Colonic mucosa (tissue), 4 donors: Measurements from ENCODE around the gene SERINC3. TPM values are rescaled to one million over a fixed set of nuclear protein-coding genes. Genes with fewer than 3 reads are reported as not detected.

ENCODE experiments used
- DNase-seq: peaks from one replicate; pipeline ENCODE4 v3.0.0-alpha.2; 2020
- H3K27ac ChIP-seq: fragments of 200-600 bp; one replicate; pipeline ENCODE4 v1.8.0; 2021
- H3K27me3 ChIP-seq: fragments of 200-600 bp; one replicate; pipeline ENCODE4 v1.8.0; 2021
- H3K36me3 ChIP-seq: fragments of 200-600 bp; one replicate; pipeline ENCODE4 v1.8.0; 2021
- H3K4me1 ChIP-seq: fragments of 200-600 bp; one replicate; pipeline ENCODE4 v1.8.0; 2021; ENCODE audit warnings: mild to moderate bottlenecking
- H3K4me3 ChIP-seq: fragments of 200-600 bp; one replicate; pipeline ENCODE4 v1.8.0; 2021
- H3K9ac ChIP-seq, 2 donors: one replicate each; pipeline ENCODE4 v1.7.0; 2013; ENCODE audit warnings: control low read depth in 2 of 2, low read depth in 2 of 2, low read length in 2 of 2
- H3K9me3 ChIP-seq: fragments of 200-600 bp; one replicate; pipeline ENCODE4 v1.8.0; 2021
- intact Hi-C: fragments of 100-400 bp; cut with DNase I; formaldehyde crosslinking; loops from one replicate; pipeline ENCODE4 v1.14.1; 2022
- total RNA-seq, 2 donors: library from RNA; stranded (reverse); fragmentation: NEBNext Ultra II Directional in 1 of 2; extraction: Animal tissue kit (Norgen Biotek cat#: 25700) in 1 of 2; gene quantifications; one replicate each; pipeline ENCODE4 v1.2.1, GENCODE V29; 2021
- TF ChIP-seq, protein P1 (sequence below): fragments of 200-600 bp; IDR thresholded peaks from one replicate; pipeline ENCODE4 v1.8.0; 2022; ENCODE audit warnings: antibody characterized with exemption, mild to moderate bottlenecking
- donor health status: healthy.
- donor health status: DM: no; HTN: no; CAD: no.
- donor health status: DM: no; HTN: no; CAD: no.

The SERINC3 gene
- total RNA-seq, 2 donors from 2014 or later, result 82.8 to 121 TPM

DNA sequence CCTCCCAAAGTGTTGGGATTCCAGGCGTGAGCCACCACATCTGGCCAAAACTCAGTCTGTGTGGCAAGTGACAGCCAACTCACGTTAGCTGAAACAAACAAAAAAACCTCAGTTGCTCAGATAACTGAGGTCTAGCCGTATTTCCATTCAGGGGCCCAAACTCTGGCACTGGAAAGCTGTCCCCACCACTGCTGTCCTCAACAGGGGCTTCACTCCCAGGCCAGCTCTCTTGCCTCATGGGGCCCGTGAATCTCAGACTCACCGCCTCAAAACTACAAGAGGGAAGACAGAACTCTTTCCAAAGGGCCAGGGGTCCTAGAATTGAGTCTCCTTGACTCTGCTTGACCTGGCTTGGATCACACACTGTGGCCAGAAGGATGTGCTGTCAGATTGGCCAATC lies 38.8 kb downstream of the SERINC3 start:
- Histone ChIP-seq H3K27ac (no peak overlapping the region), H3K27me3 (no peaks in the 10 kb centered on the region), H3K9me3 (no peaks in the 10 kb centered on the region), H3K36me3 (no peaks in the 10 kb centered on the region), H3K4me1 (no peaks in the 10 kb centered on the region), H3K9ac (no peak overlapping the region), H3K4me3 (no peak overlapping the region)
- intact Hi-C loops, result no loop called here
- TF ChIP-seq, protein P1, sequence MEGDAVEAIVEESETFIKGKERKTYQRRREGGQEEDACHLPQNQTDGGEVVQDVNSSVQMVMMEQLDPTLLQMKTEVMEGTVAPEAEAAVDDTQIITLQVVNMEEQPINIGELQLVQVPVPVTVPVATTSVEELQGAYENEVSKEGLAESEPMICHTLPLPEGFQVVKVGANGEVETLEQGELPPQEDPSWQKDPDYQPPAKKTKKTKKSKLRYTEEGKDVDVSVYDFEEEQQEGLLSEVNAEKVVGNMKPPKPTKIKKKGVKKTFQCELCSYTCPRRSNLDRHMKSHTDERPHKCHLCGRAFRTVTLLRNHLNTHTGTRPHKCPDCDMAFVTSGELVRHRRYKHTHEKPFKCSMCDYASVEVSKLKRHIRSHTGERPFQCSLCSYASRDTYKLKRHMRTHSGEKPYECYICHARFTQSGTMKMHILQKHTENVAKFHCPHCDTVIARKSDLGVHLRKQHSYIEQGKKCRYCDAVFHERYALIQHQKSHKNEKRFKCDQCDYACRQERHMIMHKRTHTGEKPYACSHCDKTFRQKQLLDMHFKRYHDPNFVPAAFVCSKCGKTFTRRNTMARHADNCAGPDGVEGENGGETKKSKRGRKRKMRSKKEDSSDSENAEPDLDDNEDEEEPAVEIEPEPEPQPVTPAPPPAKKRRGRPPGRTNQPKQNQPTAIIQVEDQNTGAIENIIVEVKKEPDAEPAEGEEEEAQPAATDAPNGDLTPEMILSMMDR, result no peak
- DNase-seq, result no peak

DNA sequence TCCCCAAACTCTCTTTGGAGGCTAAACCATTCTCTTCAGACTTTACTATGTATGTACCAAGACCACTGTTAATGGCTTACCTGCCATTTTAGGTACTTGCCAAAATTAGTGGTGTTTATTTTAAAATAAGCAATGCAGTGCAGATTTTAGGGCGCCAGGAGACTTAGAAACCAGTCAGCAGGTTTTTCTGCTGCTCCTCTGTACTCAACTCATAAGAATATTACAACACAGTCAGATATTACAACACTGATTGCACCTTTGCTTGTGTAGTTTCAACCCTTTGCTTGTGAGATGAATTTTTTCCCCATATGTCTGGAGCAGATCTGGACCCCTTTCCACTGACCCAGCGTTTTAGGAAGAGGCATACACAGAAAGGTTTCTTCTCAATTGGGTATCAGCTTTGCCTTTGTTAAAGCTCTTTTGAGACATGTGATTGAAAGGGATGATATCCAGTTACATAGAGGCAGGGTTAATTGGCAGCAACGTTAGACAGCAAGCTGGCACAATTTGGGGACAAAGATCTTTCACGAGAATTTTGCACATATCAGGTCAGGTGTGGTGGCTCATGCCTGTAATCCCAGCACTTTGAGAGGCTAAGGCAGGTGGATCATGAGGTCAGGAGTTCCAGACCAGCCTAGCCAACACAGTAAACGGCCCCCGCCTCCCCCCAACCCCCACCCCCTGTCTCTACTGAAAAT lies 40.0 kb downstream of the SERINC3 start:
- Histone ChIP-seq H3K4me3 (no peak overlapping the region), H3K27ac (no peak overlapping the region), H3K9me3 (no peaks in the 10 kb centered on the region), H3K36me3 (no peaks in the 10 kb centered on the region), H3K9ac (no peak overlapping the region), H3K4me1 (no peaks in the 10 kb centered on the region), H3K27me3 (no peaks in the 10 kb centered on the region)
- intact Hi-C loops, result no loop called here
- DNase-seq, result no peak
- TF ChIP-seq, protein P1, result no peak

DNA sequence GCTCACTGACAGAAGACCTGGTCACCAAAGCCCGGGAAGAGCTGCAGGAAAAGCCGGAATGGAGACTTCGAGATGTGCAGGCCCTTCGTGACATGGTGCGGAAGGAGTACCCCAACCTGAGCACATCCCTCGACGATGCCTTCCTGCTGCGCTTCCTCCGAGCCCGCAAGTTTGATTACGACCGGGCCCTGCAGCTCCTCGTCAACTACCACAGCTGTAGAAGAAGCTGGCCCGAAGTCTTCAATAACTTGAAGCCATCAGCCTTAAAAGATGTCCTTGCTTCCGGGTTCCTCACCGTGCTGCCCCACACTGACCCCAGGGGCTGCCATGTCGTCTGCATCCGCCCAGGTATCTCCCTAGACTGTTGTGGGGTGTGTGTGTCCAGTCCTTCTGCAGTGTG lies 41.8 kb downstream of the SERINC3 start:
- H3K27ac ChIP-seq, result no peak overlapping the region
- no peaks in the 10 kb centered on the region for H3K27me3 ChIP-seq
- TF ChIP-seq, protein P1, result no peak
- H3K9me3 ChIP-seq, result no peaks in the 10 kb centered on the region
- H3K36me3 ChIP-seq, result no peaks in the 10 kb centered on the region
- intact Hi-C loops, result no loop called here
- no peak overlapping the region for H3K4me3 ChIP-seq
- no peaks in the 10 kb centered on the region for H3K4me1 ChIP-seq
- H3K9ac ChIP-seq, result no peak overlapping the region
- no peak for DNase-seq

DNA sequence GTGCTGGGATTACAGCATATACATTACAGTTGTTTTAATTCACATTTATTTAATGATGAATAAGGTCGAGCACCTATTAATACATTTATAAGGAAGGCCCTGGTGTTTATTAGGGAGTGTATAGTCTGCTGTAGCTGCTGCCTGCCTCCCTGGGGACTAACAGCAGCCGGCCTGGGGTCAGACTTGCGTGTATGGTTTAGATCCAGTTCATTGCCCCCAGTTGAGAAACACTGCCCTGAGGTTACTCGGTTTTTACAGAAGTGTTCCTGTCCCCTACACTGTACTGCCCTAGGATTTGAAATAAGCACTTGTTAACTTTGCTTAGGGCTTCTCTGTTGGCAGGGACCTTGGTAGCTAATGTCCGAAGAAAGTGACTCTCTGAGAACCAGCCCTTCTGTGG lies 42.2 kb downstream of the SERINC3 start:
- TF ChIP-seq, protein P1, result no peak
- H3K27ac ChIP-seq, result no peak overlapping the region
- no peaks in the 10 kb centered on the region for H3K4me1 ChIP-seq
- no peak for DNase-seq
- no peak overlapping the region for H3K9ac ChIP-seq
- H3K9me3 ChIP-seq, result no peaks in the 10 kb centered on the region
- no peaks in the 10 kb centered on the region for H3K36me3 ChIP-seq
- intact Hi-C loops, result loop anchor here (5.0 kb wide), 1 partner anchor 38 kb away; no protein-coding TSS in a partner anchor
- no peaks in the 10 kb centered on the region for H3K27me3 ChIP-seq
- H3K4me3 ChIP-seq, result no peak overlapping the region

DNA sequence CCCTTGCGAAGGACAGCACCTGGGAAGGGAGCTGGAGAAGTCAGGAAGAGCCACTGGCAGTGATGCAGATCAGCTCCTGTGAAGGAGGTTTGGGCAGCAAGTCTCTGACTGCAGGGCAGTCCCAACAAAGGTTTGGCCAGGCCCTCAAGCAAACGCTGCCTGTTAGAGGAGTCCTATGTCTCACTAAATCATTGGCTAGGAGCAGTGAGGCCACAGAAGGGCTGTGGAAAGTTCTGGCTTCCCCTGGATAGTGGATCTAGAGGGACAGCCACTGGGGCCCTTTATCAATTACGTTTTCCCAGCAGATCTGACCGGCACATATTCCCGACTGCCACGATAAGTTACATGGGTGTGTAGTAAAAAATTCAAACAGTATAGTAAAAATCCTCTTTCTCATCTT lies 43.7 kb downstream of the SERINC3 start:
- H3K4me1 ChIP-seq, result no peaks in the 10 kb centered on the region
- H3K4me3 ChIP-seq, result no peak overlapping the region
- H3K27me3 ChIP-seq, result no peaks in the 10 kb centered on the region
- no peak for DNase-seq
- intact Hi-C loops, result loop anchor here (5.0 kb wide), 1 partner anchor 39 kb away; no protein-coding TSS in a partner anchor
- TF ChIP-seq, protein P1, result no peak
- H3K36me3 ChIP-seq, result no peaks in the 10 kb centered on the region
- H3K27ac ChIP-seq, result no peak overlapping the region
- no peaks in the 10 kb centered on the region for H3K9me3 ChIP-seq
- H3K9ac ChIP-seq, result no peak overlapping the region
